HL-60 (cell line): ENCODE measurements around the gene REEP5.

Experiments
- DNase-seq, 2 experiments: peaks; one replicate each; pipeline ENCODE4 v3.0.0-alpha.2; 2010 to 2020; ENCODE audit warnings: low read depth in 1 of 2, low spot score in 1 of 2
- H3K27ac ChIP-seq: fragments of 250-450 bp; sonication (Bioruptor Pico); replicated peaks from 2 replicates; pipeline ENCODE4 v1.5.1; 2020; ENCODE audit warnings: mild to moderate bottlenecking, moderate library complexity
- H3K27me3 ChIP-seq: fragments of 250-450 bp; sonication (Bioruptor Pico); 2 replicates; pipeline ENCODE4 v1.5.1; 2021; ENCODE audit warnings: mild to moderate bottlenecking, moderate library complexity; ENCODE audit not compliant: insufficient read depth, poor library complexity, severe bottlenecking
- H3K4me3 ChIP-seq: replicated peaks from 2 replicates; pipeline ENCODE4 v1.5.1; 2011; ENCODE audit warnings: mild to moderate bottlenecking, control low read depth, low read length; ENCODE audit not compliant: insufficient read depth
- GABPA ChIP-seq: IDR thresholded peaks from 2 replicates; pipeline ENCODE4 v1.6.1; 2012; ENCODE audit warnings: low read depth
- POLR2AphosphoS5 ChIP-seq: IDR thresholded peaks from 2 replicates; pipeline ENCODE4 v1.6.1; 2012; ENCODE audit warnings: low read depth
- SPI1 ChIP-seq: IDR thresholded peaks from 2 replicates; pipeline ENCODE4 v1.6.1; 2012; ENCODE audit warnings: low read depth, mild to moderate bottlenecking, borderline replicate concordance
- TF ChIP-seq, protein P1 (sequence below): IDR thresholded peaks from one replicate; pipeline ENCODE4 v1.5.1; 2011; ENCODE audit warnings: low read length, control low read depth, inconsistent platforms; ENCODE audit not compliant: insufficient read depth
- TF ChIP-seq, protein P2 (sequence below): IDR thresholded peaks from 2 replicates; pipeline ENCODE4 v1.6.1; 2012; ENCODE audit warnings: low read depth; ENCODE audit not compliant: insufficient replicate concordance

The REEP5 gene

DNA sequence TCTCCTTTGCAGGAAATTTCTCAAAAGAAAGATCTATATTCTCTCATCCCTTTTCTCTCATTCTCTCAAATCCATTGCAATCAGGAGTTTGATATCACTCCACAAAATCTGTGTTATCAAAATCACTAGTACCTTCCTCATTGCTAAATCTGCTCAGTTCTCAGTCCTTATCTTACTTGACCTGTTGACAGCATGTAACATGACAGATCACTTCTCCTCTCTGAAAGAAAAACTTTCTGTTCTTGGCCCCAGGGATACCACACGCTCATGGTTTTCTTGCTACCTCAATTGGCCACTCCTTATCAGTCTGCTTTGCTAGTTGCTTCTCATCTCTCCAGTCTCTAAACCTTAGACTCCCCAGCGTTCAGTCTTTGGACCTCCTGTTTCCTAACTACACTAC, 38.8 kb downstream of the REEP5 start:
- TF ChIP-seq, protein P1, sequence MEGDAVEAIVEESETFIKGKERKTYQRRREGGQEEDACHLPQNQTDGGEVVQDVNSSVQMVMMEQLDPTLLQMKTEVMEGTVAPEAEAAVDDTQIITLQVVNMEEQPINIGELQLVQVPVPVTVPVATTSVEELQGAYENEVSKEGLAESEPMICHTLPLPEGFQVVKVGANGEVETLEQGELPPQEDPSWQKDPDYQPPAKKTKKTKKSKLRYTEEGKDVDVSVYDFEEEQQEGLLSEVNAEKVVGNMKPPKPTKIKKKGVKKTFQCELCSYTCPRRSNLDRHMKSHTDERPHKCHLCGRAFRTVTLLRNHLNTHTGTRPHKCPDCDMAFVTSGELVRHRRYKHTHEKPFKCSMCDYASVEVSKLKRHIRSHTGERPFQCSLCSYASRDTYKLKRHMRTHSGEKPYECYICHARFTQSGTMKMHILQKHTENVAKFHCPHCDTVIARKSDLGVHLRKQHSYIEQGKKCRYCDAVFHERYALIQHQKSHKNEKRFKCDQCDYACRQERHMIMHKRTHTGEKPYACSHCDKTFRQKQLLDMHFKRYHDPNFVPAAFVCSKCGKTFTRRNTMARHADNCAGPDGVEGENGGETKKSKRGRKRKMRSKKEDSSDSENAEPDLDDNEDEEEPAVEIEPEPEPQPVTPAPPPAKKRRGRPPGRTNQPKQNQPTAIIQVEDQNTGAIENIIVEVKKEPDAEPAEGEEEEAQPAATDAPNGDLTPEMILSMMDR: no peak
- TF ChIP-seq SPI1: no peak
- no peak for TF ChIP-seq GABPA
- TF ChIP-seq POLR2AphosphoS5: no peak
- TF ChIP-seq, protein P2, sequence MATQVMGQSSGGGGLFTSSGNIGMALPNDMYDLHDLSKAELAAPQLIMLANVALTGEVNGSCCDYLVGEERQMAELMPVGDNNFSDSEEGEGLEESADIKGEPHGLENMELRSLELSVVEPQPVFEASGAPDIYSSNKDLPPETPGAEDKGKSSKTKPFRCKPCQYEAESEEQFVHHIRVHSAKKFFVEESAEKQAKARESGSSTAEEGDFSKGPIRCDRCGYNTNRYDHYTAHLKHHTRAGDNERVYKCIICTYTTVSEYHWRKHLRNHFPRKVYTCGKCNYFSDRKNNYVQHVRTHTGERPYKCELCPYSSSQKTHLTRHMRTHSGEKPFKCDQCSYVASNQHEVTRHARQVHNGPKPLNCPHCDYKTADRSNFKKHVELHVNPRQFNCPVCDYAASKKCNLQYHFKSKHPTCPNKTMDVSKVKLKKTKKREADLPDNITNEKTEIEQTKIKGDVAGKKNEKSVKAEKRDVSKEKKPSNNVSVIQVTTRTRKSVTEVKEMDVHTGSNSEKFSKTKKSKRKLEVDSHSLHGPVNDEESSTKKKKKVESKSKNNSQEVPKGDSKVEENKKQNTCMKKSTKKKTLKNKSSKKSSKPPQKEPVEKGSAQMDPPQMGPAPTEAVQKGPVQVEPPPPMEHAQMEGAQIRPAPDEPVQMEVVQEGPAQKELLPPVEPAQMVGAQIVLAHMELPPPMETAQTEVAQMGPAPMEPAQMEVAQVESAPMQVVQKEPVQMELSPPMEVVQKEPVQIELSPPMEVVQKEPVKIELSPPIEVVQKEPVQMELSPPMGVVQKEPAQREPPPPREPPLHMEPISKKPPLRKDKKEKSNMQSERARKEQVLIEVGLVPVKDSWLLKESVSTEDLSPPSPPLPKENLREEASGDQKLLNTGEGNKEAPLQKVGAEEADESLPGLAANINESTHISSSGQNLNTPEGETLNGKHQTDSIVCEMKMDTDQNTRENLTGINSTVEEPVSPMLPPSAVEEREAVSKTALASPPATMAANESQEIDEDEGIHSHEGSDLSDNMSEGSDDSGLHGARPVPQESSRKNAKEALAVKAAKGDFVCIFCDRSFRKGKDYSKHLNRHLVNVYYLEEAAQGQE: no peak
- H3K27me3 ChIP-seq: no peaks in the 10 kb centered on the region
- no peak overlapping the region for H3K27ac ChIP-seq
- DNase-seq: no peak
- no peak overlapping the region for H3K4me3 ChIP-seq

DNA sequence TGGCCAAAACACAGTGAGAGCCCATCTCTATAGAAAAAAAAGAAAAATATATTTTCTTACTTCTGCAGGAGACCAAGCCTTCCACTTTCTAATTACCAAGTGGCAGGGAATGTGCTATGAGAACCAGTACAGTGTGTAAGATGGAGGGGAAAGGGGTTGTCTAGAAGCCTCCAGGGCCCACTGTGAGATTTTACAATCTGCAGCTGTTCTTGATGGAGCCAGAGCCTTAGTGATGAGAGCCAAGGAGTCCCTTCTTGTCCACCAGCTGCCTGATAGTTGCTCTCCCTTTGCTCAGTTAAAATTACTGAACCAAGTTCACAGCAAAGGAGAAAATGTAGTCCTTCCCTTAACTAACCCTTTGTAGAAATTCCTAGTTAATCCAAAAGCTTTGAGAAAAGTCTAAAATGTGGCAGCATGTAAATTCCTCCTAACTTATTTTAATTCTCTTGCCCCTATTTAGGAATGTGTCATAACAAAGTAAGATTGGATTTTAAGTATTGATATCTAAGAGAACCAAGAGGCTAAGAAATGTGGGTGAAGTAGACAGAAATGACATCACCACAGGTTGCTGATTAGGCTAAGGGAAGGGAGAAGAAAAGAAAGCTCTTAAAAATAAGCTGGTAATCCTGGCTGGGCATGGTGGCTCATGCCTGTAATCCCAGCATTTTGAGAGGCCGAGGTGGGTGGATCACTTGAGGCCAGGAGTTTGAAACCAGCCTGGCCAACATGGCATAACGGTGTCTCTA, 41.6 kb downstream of the REEP5 start:
- TF ChIP-seq GABPA (no peak), POLR2AphosphoS5 (no peak), SPI1 (no peak)
- TF ChIP-seq, protein P2: no peak
- TF ChIP-seq, protein P1: no peak
- no peak overlapping the region for H3K27ac ChIP-seq
- no peak for DNase-seq
- no peaks in the 10 kb centered on the region for H3K27me3 ChIP-seq
- no peak overlapping the region for H3K4me3 ChIP-seq

DNA sequence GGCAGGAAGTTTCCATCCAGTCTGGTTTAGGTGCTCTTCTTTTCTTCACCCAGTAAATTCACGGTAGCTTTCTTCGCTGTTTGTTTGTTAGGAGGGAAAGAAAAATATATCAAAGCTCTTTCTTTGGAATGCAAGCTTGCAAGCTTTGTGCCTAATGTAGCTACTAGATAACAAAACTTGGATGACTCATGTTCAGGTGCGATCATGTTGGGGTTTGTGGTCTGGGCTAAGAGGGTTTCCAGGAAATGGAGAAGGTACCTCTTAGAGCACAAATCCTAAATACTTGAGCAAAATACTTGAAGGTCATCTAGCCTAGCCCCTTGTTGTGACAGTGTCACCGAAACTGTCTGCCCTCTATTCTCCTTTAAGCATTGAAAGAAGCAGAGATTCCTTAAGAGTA, 43.3 kb downstream of the REEP5 start:
- TF ChIP-seq, protein P2: no peak
- TF ChIP-seq, protein P1: no peak
- no peak for TF ChIP-seq SPI1
- TF ChIP-seq POLR2AphosphoS5: no peak
- TF ChIP-seq GABPA: no peak
- Histone ChIP-seq H3K4me3 (no peak overlapping the region), H3K27me3 (no peaks in the 10 kb centered on the region), H3K27ac (no peak overlapping the region)
- no peak for DNase-seq
